GM20000 (cell line): ENCODE data around the gene ANGPTL7.

ENCODE experiments used
- DNase-seq: peaks from one replicate; pipeline ENCODE4 v3.0.0; 2012; ENCODE audit warnings: low spot score
- CTCF ChIP-seq: IDR thresholded peaks from 2 replicates; pipeline ENCODE4 v1.5.1; 2012; ENCODE audit warnings: mild to moderate bottlenecking, control low read depth; ENCODE audit errors: extremely low read depth, missing control alignments

Gene ANGPTL7

GRCh38 chr1:11180342-11180744, 8.8 kb upstream of the ANGPTL7 start:
- TF ChIP-seq CTCF: no peak
- DNase-seq: no peak

GRCh38 chr1:11182884-11183283, 6.3 kb upstream of the ANGPTL7 start:
- DNase-seq: no peak
- TF ChIP-seq CTCF: no peak

DNA sequence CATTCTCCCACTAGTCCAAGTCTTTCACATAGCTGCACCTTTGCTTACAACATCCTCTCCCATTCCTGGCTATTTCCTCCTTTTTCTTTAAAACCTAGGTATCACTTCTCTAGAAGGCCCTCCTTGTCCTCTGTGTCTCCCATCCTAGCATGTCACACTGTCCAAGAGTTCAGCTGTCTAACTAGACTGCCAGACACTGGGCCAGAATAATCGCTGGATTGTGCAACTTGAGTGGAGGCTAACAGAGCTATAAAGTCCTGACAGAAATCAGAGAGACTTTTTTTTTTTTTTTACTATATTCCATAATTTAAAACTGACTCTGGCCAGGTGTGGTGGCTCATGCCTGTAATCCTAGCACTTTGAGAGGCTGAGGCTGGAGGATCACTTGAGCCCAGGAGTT, 4.2 kb upstream of the ANGPTL7 start:
- no peak for TF ChIP-seq CTCF
- DNase-seq: no peak

DNA sequence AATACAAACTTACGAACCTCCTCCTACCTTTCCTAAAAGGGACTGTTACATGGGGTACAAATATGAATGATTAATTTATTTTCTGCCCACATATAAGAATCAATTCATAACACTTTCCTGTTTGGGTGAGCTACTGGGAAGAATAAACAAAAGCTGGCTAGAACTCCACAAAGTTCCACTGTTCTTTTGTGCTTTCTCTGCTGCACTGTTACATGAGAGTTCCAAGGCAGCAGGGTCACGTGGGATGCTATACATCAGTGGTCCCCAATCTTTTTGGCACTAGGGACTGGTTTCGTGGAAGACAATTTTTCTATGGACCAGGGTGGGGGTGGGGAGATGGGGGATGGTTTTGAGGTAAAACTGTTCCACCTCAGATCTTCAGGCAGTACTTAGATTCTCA, 2.2 kb upstream of the ANGPTL7 start:
- no peak for TF ChIP-seq CTCF
- DNase-seq: no peak

- no peak for TF ChIP-seq CTCF
- no peak for DNase-seq
These were observed 1.7 kb upstream of the ANGPTL7 start for GRCh38 chr1:11187494-11187893.

- no peak for DNase-seq
- no peak for TF ChIP-seq CTCF
These were observed 1.2 kb upstream of the ANGPTL7 start for GRCh38 chr1:11187931-11188330.

GRCh38 chr1:11188381-11188780, 774 bp upstream of the ANGPTL7 start:
- no peak for TF ChIP-seq CTCF
- DNase-seq: no peak
